Peyer's patch (tissue), 4 donors: ENCODE measurements around the gene APOL2.

Experiments
- CTCF ChIP-seq, 6 experiments: fragments of 450-650 bp in 4 of 6; fragments of 200-600 bp in 2 of 6; sonication (generic) in 1 of 6; IDR thresholded peaks; one replicate each; pipeline ENCODE4 v1.5.1; 2017 to 2019; ENCODE audit warnings: antibody characterized with exemption in 6 of 6, mild to moderate bottlenecking in 3 of 6, moderate library complexity in 1 of 6
- POLR2A ChIP-seq, 2 donors: fragments of 450-650 bp; IDR thresholded peaks; one replicate each; pipeline ENCODE4 v1.5.1; 2017; ENCODE audit warnings: antibody characterized with exemption in 2 of 2, mild to moderate bottlenecking in 2 of 2, moderate library complexity in 2 of 2

GRCh38 chr22:36227806-36228205 lies 11.5 kb downstream of the APOL2 start:
- TF ChIP-seq CTCF (IDR thresholded peaks at IDR 0.05): no peak
- no peak for TF ChIP-seq POLR2A (IDR thresholded peaks at IDR 0.05)
